OCI-M2 (cell line): ENCODE measurements around the gene SPTB.

Experiments used
- DNase-seq: peaks from one replicate; lab custom pipeline; 2025; ENCODE audit not compliant: unreplicated experiment; lab: John Stamatoyannopoulos, UW

Gene SPTB

GRCh38 chr14:64732536-64733120 lies 147.1 kb downstream of the SPTB start:
- DNase-seq, result no peak

DNA sequence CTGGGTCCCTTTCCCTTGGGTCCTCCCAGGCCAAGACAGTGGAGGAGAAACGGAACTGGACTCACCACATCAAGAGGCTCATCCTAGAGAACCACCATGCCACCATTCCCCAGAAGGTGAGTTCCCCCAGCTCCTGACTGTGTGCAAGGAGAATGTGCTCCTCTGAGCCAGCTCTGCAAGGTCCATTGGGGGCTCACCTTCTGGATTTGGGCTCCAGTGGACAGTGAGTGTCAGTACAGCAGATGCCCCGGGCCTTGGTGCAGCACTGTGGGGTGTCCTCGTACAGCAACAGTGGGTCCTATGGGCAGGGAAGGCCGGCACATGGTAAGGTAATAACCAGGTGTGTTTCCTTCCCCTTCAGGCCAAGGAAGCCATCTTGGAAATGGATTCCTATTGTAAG lies 147.6 kb downstream of the SPTB start:
- no peak for DNase-seq

DNA sequence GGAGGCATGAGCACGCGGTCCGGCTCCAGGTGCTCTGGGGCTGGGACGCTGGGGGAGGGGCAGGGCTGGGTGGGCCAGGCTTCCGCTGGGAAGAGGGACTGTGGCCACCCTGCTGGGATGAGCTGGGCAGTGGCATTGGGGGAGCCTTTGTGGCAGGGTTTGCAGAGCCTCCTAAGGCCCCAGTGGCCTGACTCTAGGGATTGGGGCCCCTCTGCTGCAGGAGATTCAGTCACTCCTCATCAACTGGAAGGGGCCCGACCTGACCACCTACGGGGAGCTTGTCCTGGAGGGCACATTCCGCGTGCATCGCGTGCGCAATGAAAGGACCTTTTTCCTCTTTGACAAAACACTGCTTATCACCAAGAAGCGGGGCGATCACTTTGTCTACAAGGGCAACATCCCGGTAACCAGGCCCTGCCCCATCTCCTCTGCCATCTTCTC lies 148.5 kb downstream of the SPTB start:
- no peak for DNase-seq

DNA sequence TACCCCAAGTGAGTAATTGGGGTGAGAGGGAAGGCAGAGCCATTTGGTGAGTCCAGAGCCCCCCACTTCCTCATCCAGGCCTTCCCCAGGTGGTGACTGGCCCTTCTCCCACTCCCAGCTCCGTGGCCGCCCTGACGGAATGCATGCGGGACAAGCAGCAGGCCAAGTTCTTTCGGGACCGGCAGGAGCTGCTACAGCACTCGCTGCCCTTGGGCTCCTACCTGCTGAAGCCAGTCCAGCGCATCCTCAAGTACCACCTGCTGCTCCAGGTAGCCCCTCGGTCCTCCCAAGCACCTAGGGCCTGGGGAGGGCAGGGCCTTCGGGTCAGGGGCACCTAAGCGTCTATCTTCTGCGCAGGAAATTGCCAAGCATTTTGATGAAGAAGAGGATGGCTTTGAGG lies 149.0 kb downstream of the SPTB start:
- DNase-seq, result no peak

- no peak for DNase-seq
These were observed 149.7 kb downstream of the SPTB start for GRCh38 chr14:64730061-64730440.

DNA sequence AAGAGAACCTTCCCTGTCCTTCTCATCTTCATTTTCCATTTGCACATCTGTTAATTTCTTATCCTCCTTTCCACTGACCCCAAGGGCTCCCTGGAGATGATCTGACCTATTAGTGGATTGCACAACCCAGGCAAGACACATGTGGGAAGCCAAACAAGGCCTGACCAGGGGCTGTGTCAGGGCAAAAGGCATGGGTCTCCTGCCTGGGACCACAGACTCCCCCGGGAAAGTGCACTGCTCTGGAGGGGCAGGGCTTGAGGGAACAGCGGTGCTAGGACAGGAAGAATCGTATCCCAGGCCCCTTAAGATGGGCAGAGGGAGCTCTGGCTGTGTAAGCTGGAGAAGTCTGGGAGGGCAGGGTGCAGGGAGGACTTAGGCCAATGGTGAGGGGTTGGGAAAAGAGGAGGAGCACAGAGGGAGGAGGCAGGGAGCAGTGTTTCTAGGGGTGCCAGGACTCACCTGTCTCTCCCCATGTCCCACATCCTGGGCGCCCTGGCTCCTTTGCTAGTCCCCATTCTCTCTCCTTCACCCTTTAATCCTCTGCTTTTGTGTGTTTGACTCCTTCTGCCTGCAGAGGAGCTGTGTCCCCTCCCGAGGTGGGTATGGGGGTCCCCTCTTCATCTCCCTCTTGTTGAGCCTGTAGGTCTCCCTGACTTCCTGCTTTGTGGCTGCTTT lies 150.2 kb downstream of the SPTB start:
- no peak for DNase-seq

GRCh38 chr14:64728856-64729255 lies 150.9 kb downstream of the SPTB start:
- DNase-seq, result no peak

GRCh38 chr14:64728106-64728505 lies 151.6 kb downstream of the SPTB start:
- no peak for DNase-seq

DNA sequence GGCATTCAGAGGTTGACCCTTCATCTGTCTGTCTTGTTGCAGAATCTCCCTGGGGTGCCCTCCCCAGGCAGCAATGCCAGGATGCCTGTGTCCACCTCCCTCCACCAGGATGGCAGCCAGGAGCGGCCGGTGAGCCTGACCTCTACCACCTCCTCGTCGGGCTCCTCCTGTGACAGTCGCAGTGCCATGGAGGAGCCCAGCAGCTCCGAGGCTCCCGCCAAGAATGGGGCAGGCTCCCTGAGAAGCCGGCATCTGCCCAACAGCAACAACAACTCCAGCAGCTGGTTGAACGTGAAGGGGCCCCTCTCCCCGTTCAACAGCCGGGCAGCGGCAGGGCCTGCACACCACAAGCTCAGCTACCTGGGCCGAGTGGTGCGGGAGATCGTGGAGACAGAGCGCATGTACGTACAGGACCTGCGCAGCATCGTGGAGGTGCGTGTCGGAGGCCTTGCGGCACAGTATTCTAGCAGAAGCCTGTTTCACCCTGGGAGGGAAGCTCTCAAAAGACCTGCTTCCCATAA lies 152.1 kb downstream of the SPTB start:
- no peak for DNase-seq

GRCh38 chr14:64726585-64726890 lies 153.2 kb downstream of the SPTB start:
- DNase-seq, result no peak

DNA sequence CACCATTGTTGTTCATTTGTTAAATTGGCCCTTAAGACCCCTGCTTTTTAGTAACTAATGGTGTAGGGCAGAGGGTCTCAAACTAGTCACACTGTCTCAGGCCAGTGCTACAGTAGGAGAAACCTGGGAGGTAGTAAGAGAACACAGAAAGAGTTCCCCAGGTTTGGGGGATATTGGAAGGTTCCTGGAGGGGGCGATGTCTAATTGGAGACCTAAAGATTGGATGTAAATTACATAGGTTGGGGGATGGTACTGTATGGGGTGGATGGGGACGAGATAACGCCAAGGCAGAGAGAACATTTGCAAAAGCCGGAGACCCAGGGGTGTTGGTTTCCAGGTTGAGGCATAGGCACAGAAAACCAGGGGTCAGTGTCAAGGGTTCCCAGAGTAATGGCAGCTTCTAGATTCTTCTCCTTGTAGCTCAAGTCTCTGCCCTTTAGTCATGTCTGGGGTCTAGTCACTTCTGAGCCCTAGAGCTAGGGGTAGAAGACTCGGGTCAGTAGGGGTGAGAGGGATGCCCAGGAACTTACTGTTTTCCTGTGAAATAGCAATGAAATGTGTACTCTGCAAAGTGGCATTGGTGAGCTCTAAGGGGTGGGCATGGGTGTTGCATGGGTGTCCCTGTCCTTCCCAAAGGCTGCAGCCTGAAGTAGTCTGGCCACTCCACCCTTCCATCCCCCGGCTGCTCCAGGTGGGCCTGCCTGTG lies 153.7 kb downstream of the SPTB start:
- no peak for DNase-seq

- no peak for DNase-seq
These were observed 154.4 kb downstream of the SPTB start for GRCh38 chr14:64725261-64725815.

- DNase-seq, result no peak
These were observed 155.2 kb downstream of the SPTB start for GRCh38 chr14:64724578-64724930.

GRCh38 chr14:64723691-64724577 lies 155.8 kb downstream of the SPTB start:
- DNase-seq, result no peak

DNA sequence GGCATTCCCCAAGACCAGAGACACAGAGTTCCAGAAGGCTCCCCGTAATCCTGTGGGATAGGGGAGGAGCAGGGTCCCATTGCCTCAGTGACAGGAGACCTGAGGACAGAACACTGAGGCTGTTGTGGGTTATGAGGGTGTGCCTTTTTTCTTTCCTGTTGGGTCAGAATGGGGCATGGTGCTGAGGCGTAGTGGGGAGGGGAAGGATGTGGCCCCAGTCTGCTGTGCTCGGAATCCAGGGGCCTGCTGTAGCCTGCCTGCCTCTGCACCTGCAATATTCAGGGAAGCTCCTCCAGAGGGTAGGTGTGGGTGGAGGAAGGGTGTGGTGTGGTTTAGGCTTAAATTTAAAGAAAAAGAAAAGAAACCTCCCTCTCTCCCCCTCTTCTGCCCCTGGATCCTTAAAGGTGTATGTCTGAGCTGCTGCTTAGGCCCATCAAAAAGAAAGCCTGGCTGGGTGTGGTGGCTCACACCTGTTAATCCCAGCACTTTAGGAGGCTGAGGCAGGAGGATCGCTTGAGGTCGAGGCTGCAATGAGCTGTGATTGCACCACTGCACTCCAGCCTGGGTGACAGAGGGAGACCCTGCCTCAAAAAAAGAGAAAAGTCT lies 156.8 kb downstream of the SPTB start:
- no peak for DNase-seq

GRCh38 chr14:64721899-64722298 lies 157.8 kb downstream of the SPTB start:
- DNase-seq, result no peak

- DNase-seq, result no peak
These were observed 158.3 kb downstream of the SPTB start for GRCh38 chr14:64721391-64721791.

- DNase-seq, result no peak
These were observed 159.6 kb downstream of the SPTB start for GRCh38 chr14:64720131-64720576.

GRCh38 chr14:64719601-64720000 lies 160.1 kb downstream of the SPTB start:
- no peak for DNase-seq

DNA sequence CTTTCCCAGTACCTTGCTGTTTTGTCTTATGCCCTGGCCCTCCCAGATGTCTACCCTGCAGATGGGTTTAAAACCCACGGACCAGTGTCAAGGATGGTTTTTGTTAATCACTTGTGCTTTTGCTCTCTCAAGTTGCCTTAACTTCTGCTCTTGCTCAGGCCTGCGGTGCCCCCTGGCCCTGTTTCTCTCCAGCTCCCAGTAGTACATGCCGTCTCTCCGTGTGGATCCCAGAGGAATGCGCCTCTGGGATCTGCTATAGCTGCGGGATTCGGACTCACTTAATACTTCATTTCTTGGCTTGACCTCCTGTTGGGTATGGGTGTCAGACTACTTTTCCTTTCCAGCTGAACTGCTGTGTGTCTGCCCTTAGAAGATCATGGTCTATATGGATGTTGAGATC lies 160.9 kb downstream of the SPTB start:
- no peak for DNase-seq

DNA sequence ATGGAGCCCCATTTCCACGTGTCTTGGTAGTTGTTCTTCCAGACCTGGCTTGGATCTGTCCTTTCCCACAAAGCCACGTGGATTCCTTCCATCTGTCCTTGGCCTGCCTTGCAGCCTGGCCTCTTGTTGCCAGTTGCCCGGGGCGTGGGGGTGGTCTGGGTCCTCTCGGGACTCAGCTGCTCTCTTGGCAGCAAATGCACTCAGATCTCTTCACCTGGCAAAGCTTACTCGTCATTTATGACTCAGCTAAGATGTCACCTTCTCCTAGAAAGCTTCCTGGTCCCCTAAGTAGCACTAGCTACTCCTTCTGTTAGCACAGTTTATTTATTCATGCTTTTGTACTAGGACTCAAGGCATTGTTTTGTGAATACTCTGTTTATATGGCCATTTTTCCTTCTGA lies 161.8 kb downstream of the SPTB start:
- DNase-seq, result no peak
